Uterus (tissue), 2 donors: ENCODE data around the gene BCAS4.

Source experiments
- POLR2A ChIP-seq, 2 donors: fragments of 450-650 bp; IDR thresholded peaks; one replicate each; pipeline ENCODE4 v1.6.1; 2016; ENCODE audit warnings: antibody characterized with exemption in 2 of 2, mild to moderate bottlenecking in 1 of 2, moderate library complexity in 1 of 2
- TF ChIP-seq, protein P1 (sequence below), 4 experiments: fragments of 200-600 bp in 2 of 4; fragments of 450-650 bp in 2 of 4; sonication (generic) in 2 of 4; IDR thresholded peaks; one replicate each; pipeline ENCODE4 v1.5.1; 2016 to 2019; ENCODE audit warnings: antibody characterized with exemption in 4 of 4, mild to moderate bottlenecking in 2 of 4, moderate library complexity in 1 of 4

DNA sequence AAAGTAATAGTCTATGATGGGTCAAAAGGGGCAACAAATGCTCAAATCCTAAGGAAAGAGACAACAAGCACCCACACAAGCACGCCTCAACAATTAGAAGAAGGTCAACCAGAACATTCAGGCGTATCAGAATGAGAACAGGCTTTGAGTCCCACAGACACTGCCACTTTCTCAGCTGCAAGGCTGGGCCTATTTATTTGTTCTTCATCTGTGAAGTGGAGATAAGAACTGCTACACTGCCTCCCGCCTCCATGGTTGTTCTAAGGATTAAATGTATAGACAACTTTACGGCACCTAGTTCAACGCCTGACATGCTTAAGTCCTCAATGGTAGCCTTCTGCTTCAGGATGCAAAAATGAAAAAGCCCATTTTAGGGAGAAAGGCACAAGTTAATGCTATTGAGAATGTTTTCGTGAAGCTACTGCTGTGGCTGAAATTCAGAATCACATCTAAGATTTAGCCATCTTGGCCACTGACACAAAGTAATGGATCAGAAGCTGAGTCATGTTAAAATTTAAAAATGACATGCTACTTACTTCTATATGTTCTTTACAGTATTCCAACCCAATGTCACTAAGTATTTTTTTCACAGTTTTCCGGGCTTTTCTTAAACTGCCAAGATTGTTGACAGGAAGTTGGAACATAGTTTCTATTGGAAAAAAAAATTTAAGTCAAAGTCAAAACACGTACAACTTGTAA is 108.6 kb downstream of the BCAS4 start:
- TF ChIP-seq POLR2A (IDR thresholded peaks at IDR 0.05), result no peak
- TF ChIP-seq, protein P1, sequence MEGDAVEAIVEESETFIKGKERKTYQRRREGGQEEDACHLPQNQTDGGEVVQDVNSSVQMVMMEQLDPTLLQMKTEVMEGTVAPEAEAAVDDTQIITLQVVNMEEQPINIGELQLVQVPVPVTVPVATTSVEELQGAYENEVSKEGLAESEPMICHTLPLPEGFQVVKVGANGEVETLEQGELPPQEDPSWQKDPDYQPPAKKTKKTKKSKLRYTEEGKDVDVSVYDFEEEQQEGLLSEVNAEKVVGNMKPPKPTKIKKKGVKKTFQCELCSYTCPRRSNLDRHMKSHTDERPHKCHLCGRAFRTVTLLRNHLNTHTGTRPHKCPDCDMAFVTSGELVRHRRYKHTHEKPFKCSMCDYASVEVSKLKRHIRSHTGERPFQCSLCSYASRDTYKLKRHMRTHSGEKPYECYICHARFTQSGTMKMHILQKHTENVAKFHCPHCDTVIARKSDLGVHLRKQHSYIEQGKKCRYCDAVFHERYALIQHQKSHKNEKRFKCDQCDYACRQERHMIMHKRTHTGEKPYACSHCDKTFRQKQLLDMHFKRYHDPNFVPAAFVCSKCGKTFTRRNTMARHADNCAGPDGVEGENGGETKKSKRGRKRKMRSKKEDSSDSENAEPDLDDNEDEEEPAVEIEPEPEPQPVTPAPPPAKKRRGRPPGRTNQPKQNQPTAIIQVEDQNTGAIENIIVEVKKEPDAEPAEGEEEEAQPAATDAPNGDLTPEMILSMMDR (IDR thresholded peaks at IDR 0.05), result no peak
